Measurements from ENCODE around the gene NT5DC1. TPM values are rescaled to one million over a fixed set of nuclear protein-coding genes. Genes with fewer than 3 reads are reported as not detected.
A peak's percentile ranks its signal among the peaks of the same experiment; 100 is the strongest.

Gene NT5DC1
- total and polyA plus RNA-seq, 11 donors: 6.5 to 72.4 (median 50.9) TPM

DNA sequence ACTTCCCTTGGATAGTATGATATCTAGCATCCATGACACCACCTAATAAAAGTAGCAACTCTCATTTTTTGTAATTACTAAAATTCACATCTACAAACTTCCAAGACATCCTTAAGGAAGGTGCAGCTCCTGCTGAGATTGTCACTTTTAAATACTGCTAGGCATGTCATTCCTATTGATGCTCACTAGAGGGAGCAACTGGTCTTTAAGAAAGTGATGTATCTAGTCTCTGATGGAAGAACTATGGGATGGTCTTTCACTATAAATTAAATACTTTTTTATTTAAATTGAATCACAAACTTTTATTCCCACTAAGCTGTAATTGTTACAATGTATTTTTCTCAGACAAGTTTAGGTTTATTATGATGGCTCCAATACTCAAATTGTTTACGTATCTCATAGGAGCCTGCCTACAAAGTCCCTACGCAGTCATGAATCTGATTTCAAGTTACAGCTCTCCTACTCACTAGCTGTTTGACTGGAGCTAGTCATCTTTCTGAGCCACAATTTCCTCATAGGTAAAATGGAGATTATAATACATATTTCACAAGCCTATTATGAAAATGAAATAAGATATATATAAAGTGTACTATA lies 187.1 kb downstream of the NT5DC1 start:
- intact Hi-C loops (cut with DNase I): loop anchor here in 8 of 10 donors (2.0 to 10.0 kb wide), 8 partner anchors 87 to 277 kb away; partner anchors contain the start of gene DSE (in 1 of the 8)
- TF ChIP-seq POLR2A (IDR thresholded peaks at IDR 0.05): no peak
- TF ChIP-seq, protein P1, sequence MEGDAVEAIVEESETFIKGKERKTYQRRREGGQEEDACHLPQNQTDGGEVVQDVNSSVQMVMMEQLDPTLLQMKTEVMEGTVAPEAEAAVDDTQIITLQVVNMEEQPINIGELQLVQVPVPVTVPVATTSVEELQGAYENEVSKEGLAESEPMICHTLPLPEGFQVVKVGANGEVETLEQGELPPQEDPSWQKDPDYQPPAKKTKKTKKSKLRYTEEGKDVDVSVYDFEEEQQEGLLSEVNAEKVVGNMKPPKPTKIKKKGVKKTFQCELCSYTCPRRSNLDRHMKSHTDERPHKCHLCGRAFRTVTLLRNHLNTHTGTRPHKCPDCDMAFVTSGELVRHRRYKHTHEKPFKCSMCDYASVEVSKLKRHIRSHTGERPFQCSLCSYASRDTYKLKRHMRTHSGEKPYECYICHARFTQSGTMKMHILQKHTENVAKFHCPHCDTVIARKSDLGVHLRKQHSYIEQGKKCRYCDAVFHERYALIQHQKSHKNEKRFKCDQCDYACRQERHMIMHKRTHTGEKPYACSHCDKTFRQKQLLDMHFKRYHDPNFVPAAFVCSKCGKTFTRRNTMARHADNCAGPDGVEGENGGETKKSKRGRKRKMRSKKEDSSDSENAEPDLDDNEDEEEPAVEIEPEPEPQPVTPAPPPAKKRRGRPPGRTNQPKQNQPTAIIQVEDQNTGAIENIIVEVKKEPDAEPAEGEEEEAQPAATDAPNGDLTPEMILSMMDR (IDR thresholded peaks at IDR 0.05): peak; percentile 75 to 96 (median 88)
- no peak overlapping the region for H3K4me3 ChIP-seq
- 87 to 93% (median 88%) methylated on average over 2 of the region's 2 CpGs for WGBS, 4 donors
- no peak overlapping the region for H3K27ac ChIP-seq
- no peak for DNase-seq
- no peaks in the 10 kb centered on the region for H3K36me3 ChIP-seq
- ATAC-seq: peak in 3 of 4 donors; percentile 62 to 66 (median 63)
- peaks cover 0 to 7% (median 2%) of the 10 kb centered on the region in 12 donors for H3K4me1 ChIP-seq
- no peaks in the 10 kb centered on the region for H3K9me3 ChIP-seq
- H3K27me3 ChIP-seq: no peaks in the 10 kb centered on the region

DNA sequence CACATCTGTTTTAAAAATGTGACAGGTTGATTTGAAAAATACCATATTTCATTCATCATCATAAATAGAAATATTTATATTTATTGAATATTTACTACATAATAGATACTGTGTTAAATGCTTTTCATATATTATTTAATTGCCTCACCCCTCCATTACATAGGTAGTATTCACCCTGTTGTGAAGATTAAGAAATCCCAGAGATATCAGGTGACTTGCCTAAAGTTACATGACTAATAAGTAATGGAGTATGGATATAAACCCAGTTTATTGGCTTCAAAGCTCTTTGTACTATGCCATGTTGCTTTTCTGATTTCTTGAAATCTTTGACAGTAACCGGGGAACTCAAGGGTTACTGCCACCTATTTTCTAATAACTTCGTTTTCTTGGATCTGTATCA lies 189.2 kb downstream of the NT5DC1 start:
- WGBS, 4 donors: 85 to 94% (median 92%) methylated on average over 2 of the region's 2 CpGs
- ATAC-seq (no peak), DNase-seq (no peak)
- Histone ChIP-seq H3K9me3 (no peaks in the 10 kb centered on the region), H3K36me3 (no peaks in the 10 kb centered on the region), H3K4me1 (peaks cover 0 to 7% (median 0%) of the 10 kb centered on the region in 12 donors), H3K27ac (no peak overlapping the region), H3K4me3 (no peak overlapping the region), H3K27me3 (no peaks in the 10 kb centered on the region)
- TF ChIP-seq POLR2A (IDR thresholded peaks at IDR 0.05): no peak
- TF ChIP-seq, protein P1 (IDR thresholded peaks at IDR 0.05): no peak
- intact Hi-C loops (cut with DNase I): loop anchor here (5.0 to 10.0 kb wide), 8 partner anchors 82 to 275 kb away; partner anchors contain the start of gene DSE (in 2 of the 10)

DNA sequence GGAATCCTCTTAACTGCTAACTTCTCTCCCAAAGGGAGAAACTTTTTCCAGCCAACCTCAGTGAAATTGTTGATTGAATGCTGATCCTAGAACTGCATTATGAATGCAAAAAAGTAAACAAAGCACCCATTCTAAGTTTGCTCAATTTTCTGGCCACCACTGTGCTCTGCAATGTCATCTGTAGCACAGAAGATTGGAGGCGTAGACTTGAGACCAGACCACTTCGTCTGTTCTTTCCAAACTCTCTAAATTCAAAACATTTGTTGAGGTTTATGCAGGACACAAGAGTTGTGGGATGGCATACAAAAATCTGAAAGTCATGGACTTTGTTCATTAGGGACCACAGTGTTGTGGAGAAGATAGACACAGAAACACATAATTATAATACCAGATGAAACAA lies 190.1 kb downstream of the NT5DC1 start:
- no peaks in the 10 kb centered on the region for H3K9me3 ChIP-seq
- no peaks in the 10 kb centered on the region for H3K27me3 ChIP-seq
- no peak for TF ChIP-seq POLR2A (IDR thresholded peaks at IDR 0.05)
- TF ChIP-seq, protein P1 (IDR thresholded peaks at IDR 0.05): no peak
- no peak for DNase-seq
- no peak overlapping the region for H3K27ac ChIP-seq
- ATAC-seq: no peak
- intact Hi-C loops (cut with DNase I): loop anchor here in 3 of 10 donors (5.0 to 10.0 kb wide), 3 partner anchors 82 to 242 kb away; partner anchors contain the start of gene DSE (in 1 of the 3)
- 68 to 87% (median 86%) methylated on average over 2 of the region's 2 CpGs for WGBS, 4 donors
- H3K36me3 ChIP-seq: no peaks in the 10 kb centered on the region
- H3K4me3 ChIP-seq: no peak overlapping the region
- peaks cover 0 to 7% (median 0%) of the 10 kb centered on the region in 12 donors for H3K4me1 ChIP-seq

DNA sequence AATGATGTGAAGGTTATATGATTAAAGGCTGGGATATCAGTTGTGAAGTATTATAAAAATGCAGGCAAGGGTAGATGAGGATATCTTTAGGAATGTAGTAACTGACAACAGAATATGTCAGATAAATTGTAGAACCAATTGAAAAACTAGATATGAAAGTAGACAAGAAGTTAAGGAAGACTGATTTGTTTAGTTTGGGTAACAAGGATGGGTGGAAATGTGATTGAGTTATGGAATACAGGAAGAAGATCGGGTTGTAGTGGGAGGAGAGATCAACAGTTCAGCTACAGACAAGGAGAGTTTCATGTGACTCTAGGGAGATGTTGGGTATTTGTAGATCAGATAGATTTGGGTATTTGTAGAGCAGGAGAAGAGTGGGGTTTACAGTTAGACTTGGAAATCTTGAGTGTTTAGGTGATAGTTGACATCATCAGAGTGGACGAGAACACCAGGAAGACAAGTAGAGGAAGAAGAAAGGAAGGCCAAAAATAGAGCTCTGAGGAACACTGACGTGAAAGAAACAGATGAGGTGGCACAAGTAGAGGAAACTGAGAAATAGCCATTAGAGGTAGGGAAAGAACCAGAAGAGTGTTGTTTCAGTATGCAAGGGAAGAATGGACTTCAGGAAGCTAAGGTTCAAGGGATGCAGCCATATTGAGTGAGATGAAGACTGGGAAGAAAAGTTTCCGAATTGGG lies 191.2 kb downstream of the NT5DC1 start:
- H3K9me3 ChIP-seq: no peaks in the 10 kb centered on the region
- intact Hi-C loops (cut with DNase I): loop anchor here in 3 of 10 donors (5.0 to 10.0 kb wide), 3 partner anchors 80 to 240 kb away; partner anchors contain the start of gene DSE (in 1 of the 3)
- H3K27ac ChIP-seq: no peak overlapping the region
- DNase-seq (no peak), ATAC-seq (no peak)
- H3K27me3 ChIP-seq: no peaks in the 10 kb centered on the region
- no peaks in the 10 kb centered on the region for H3K36me3 ChIP-seq
- H3K4me1 ChIP-seq: peaks cover 0 to 7% (median 0%) of the 10 kb centered on the region in 12 donors
- 60 to 73% (median 65%) methylated on average over 4 of the region's 4 CpGs for WGBS, 4 donors
- TF ChIP-seq, protein P1 (IDR thresholded peaks at IDR 0.05): no peak
- no peak for TF ChIP-seq POLR2A (IDR thresholded peaks at IDR 0.05)
- H3K4me3 ChIP-seq: no peak overlapping the region
